ES-I3 (cell line): Measurements from ENCODE around the gene EFCAB6.

Experiments used
- H3K36me3 ChIP-seq: 2 replicates; pipeline ENCODE4 v1.6.1; 2013; ENCODE audit warnings: mild to moderate bottlenecking, low read length, control low read depth, moderate library complexity; ENCODE audit not compliant: insufficient read depth
- H3K4me1 ChIP-seq: 2 replicates; pipeline ENCODE4 v1.6.1; 2013; ENCODE audit warnings: mild to moderate bottlenecking, control low read depth, low read length; ENCODE audit not compliant: insufficient read depth
- H3K9ac ChIP-seq: 2 replicates; pipeline ENCODE4 v1.6.1; 2013; ENCODE audit warnings: low read depth, mild to moderate bottlenecking, low read length, moderate library complexity
- H3K9me3 ChIP-seq: 2 replicates; pipeline ENCODE4 v1.6.1; 2013; ENCODE audit warnings: mild to moderate bottlenecking, low read length, moderate library complexity; ENCODE audit not compliant: control insufficient read depth, insufficient read depth

Gene EFCAB6

DNA sequence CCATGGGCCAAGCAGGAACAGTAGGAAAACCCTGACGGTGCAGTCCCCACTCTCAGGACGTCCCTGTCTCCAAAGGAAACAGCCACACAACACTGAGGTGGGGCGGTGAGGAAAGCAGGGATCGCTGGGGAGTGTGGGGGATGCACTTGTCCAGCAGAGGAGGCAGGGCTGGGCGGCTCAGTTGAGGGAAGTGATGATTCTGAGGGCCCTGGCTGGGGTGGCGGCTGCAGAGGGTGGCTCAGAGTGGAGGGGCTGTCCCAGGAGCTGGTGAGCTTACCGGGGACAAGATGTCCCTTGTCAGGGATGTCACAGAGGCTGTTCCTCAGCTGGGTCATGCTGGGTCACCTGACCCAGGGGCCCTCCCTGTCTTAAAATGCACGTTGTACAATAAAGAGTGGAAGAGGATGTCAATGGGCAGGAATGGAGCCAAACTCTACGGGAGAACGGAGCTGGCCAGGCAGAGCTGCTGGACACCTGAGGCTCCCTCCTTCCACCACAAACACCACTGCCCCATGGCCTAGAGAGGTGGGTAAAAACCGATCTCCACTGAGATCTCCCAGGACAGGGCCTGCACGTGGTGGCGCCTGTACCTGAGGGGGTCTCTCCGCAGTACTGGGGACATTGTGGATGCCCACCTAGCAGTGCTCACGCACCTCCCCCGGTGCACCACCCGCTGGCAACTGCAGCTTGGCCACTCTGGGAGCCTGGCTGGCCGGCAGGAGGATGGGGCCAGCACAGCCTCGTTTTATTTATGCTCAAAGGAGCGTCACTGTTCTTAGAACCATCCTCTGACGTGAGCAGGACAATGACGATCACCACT, 9.7 kb upstream of the EFCAB6 start:
- Histone ChIP-seq H3K4me1 (peaks cover 19% of the 10 kb centered on the region), H3K36me3 (0 out of 2 replicates have a peak, but pooled peaks cover 5% of the 10 kb centered on the region), H3K9ac (no peak overlapping the region), H3K9me3 (no peaks in the 10 kb centered on the region)

DNA sequence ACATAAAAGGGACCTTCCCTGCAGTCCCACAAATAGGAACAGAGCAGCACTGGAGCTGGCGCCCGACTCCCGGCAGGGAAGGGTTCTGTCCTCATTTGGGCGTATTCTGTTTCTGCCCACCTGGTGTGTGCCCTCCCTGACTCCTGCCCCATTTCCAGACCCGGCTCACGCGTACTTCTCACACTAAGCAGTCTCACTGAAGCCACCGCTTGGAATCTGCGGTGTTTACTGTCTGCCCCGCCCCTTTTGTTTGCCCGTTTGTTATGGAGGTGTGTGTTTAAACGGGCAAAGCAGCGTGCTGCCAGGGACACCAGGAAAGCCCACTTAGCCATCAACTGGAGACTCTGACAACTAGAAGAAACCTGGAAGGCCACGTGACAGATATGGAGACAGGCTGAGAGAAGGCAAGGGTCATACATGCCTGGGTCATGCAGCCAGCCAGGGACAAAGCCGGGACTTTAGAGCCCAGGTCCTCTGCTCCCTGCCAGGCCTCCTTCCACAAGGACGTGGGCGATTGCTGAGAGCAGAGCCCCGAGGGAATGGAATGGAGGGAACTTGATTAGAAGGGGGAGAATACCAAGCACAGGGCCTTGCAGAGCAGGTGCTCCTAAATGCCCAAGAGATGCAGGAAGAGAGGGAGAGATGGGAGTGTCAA, 8.7 kb upstream of the EFCAB6 start:
- no peaks in the 10 kb centered on the region for H3K9me3 ChIP-seq
- H3K4me1 ChIP-seq: peaks cover 19% of the 10 kb centered on the region
- H3K36me3 ChIP-seq: 0 out of 2 replicates have a peak, but pooled peaks cover 5% of the 10 kb centered on the region
- H3K9ac ChIP-seq: no peak overlapping the region

- no peaks in the 10 kb centered on the region for H3K36me3 ChIP-seq
- no peaks in the 10 kb centered on the region for H3K9me3 ChIP-seq
- no peak overlapping the region for H3K9ac ChIP-seq
- H3K4me1 ChIP-seq: peaks cover 19% of the 10 kb centered on the region
Observed at GRCh38 chr22:43819931-43820640, 8.0 kb upstream of the EFCAB6 start.

DNA sequence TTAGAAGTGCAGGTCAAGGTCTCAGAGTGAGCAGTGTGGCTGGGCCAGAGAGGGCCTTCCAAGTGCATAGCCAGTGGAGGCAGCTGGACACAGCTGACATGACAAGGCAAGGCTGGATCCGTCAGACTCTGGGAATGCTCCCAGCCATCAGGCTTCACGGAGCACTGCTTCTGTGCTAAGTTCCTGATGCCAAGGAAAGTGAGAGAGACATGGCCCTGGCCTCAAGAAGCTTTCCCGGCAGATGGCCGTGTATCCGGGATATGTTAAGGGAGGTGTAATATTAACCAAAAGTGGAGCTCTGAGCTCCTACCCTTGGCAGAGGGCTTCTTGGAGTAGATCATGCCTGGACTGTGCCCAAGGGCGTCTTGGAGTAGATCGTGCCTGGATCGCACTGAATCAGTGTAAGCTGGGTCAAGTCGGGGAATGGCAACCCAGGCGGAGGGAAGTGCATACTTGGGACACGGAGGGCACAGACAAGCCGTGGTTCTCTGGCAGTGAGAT, 7.4 kb upstream of the EFCAB6 start:
- Histone ChIP-seq H3K36me3 (no peaks in the 10 kb centered on the region), H3K9ac (no peak overlapping the region), H3K4me1 (peaks cover 16% of the 10 kb centered on the region), H3K9me3 (no peaks in the 10 kb centered on the region)

DNA sequence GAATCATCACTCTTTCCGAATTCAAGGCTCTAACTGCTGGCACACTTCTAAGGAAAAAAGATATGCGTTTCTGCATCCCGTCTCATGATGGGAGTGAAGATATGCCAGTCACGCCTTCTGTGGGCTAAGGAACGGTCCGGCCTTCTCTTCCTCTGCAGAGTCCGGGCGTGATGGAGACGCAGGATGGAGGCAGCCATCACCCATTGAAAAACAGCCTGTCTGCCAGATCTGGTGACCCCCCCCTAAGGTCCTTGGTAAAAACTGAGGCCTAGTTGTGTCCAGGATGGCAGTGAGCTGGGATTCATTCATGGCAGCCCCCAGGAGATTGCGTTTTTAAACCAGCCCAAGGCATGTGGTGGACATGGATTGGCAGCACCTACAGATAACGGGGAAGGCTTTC, 6.9 kb upstream of the EFCAB6 start:
- Histone ChIP-seq H3K9me3 (no peaks in the 10 kb centered on the region), H3K4me1 (peaks cover 16% of the 10 kb centered on the region), H3K9ac (no peak overlapping the region), H3K36me3 (no peaks in the 10 kb centered on the region; the same call in 1 of the 2 replicates)

DNA sequence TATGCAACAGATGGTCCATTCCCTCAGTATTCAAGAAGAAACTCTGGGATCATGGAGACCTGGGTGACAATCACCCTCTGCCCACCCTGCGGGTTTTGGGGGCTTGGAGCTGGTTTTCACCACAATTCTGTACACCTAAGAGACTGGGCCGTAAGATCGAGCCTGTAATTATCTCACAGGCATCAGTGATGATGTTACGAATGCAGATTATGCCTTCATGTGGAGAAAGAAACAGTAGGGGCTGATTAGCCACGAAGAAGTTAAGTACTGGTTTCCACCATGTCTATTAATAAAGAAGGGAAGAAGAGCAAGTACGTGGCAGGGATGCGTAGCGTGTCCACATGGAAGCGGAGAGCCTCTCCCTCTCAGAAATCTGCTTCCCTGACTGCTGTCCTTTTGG, 5.3 kb upstream of the EFCAB6 start:
- no peak overlapping the region for H3K9ac ChIP-seq
- no peaks in the 10 kb centered on the region; the same call in 1 of the 2 replicates for H3K36me3 ChIP-seq
- H3K4me1 ChIP-seq: no peaks in the 10 kb centered on the region; the same call in 1 of the 2 replicates

DNA sequence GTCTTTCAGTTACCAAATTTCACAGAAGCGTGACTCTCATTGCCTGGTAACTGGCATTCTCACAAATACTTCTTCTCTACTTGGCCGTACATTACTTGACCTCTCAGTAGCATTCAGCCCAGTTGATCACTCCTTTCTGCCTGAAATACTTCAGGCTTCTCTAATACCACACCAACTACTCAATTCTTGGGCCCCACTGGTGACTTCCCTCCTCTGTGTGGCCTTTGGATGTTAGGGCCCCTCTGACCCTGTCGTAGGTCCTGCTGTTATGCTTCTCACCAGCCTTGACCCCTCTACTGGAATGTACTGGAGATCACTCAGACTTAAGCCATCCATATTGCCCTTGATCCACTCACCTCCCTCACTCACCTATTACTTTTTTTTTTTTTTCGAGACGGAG, 2.2 kb upstream of the EFCAB6 start:
- no peaks in the 10 kb centered on the region for H3K9me3 ChIP-seq

More for the DNA sequence above, 5.3 kb upstream of the EFCAB6 start:
- H3K9me3 ChIP-seq: no peaks in the 10 kb centered on the region

GRCh38 chr22:43812890-43813289, 785 bp upstream of the EFCAB6 start:
- Histone ChIP-seq H3K9ac (peak overlapping the region; percentile 55), H3K4me1 (no peaks in the 10 kb centered on the region), H3K36me3 (no peaks in the 10 kb centered on the region; the same call in 1 of the 2 replicates), H3K9me3 (no peaks in the 10 kb centered on the region)

More for the DNA sequence above, 2.2 kb upstream of the EFCAB6 start:
- no peaks in the 10 kb centered on the region for H3K4me1 ChIP-seq
- no peak overlapping the region for H3K9ac ChIP-seq
- no peaks in the 10 kb centered on the region; the same call in 1 of the 2 replicates for H3K36me3 ChIP-seq

GRCh38 chr22:43811777-43812148, 342 bp downstream of the EFCAB6 start:
- Histone ChIP-seq H3K9ac (peak overlapping the region; percentile 55; the same call in 1 of the 2 replicates), H3K36me3 (no peaks in the 10 kb centered on the region; the same call in 1 of the 2 replicates), H3K9me3 (no peaks in the 10 kb centered on the region), H3K4me1 (no peaks in the 10 kb centered on the region)

- no peaks in the 10 kb centered on the region for H3K4me1 ChIP-seq
- no peaks in the 10 kb centered on the region for H3K36me3 ChIP-seq
- H3K9me3 ChIP-seq: no peaks in the 10 kb centered on the region
- H3K9ac ChIP-seq: no peak overlapping the region
Observed at GRCh38 chr22:43802897-43803495, 9.1 kb downstream of the EFCAB6 start.

- no peak overlapping the region for H3K9ac ChIP-seq
- no peaks in the 10 kb centered on the region for H3K36me3 ChIP-seq
- H3K4me1 ChIP-seq: no peaks in the 10 kb centered on the region
- H3K9me3 ChIP-seq: no peaks in the 10 kb centered on the region
Observed at GRCh38 chr22:43800970-43801369, 11.1 kb downstream of the EFCAB6 start.

DNA sequence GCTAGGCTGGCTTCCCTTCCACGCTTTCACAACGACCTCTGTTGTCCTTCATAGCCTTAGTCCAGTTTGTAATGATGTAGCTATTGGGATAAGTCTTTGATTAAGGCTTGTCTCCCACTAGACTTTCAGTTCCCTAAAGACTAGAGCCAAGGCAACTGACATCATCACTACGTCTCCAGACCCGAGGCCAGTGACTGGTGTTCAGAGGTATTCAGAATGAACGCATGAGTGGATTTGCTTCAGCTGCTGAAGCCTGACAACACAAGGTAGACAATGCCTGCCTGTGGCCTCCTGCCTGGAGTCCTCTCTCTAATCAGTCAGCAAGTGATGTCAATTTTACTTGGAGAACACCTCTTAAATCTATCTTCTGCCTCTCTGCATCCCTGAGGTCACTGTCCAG, 13.6 kb downstream of the EFCAB6 start:
- Histone ChIP-seq H3K9ac (no peak overlapping the region), H3K36me3 (no peaks in the 10 kb centered on the region), H3K4me1 (no peaks in the 10 kb centered on the region), H3K9me3 (no peaks in the 10 kb centered on the region)

- Histone ChIP-seq H3K36me3 (no peaks in the 10 kb centered on the region), H3K9ac (no peak overlapping the region), H3K4me1 (no peaks in the 10 kb centered on the region), H3K9me3 (no peaks in the 10 kb centered on the region)
Observed at GRCh38 chr22:43796567-43796966, 15.5 kb downstream of the EFCAB6 start.

GRCh38 chr22:43795320-43795719, 16.8 kb downstream of the EFCAB6 start:
- Histone ChIP-seq H3K36me3 (no peaks in the 10 kb centered on the region), H3K4me1 (no peaks in the 10 kb centered on the region), H3K9ac (no peak overlapping the region), H3K9me3 (no peaks in the 10 kb centered on the region)
